NCI-H1105 (cell line): ENCODE results near the gene ZNF20.
"Not testable (repeated sequence)": the region's sequence is repeated elsewhere in the genome, so short reads cannot be mapped to it uniquely, and the experiment has no call there.

Source experiments
- DNase-seq: peaks from one replicate; lab custom pipeline; 2025; lab: John Stamatoyannopoulos, UW

The ZNF20 gene

DNA sequence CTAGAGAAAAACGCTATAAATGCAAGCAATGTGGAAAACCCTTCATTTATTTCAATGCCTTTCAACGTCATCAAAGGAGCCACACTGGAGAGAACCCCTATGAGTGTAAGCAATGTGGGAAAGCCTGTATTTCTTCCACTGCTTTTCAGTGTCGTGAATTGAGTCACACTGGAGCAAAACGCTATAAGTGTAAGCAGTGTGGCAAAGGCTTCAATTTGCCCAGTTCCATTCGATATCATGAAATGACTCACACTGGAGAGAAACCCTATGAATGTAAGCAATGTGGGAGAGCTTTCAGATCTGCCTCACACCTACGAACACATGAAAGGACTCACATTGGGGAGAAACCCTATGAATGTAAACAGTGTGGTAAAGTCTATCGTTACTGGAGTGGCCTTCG is 27.4 kb downstream of the ZNF20 start:
- no peak for DNase-seq

DNA sequence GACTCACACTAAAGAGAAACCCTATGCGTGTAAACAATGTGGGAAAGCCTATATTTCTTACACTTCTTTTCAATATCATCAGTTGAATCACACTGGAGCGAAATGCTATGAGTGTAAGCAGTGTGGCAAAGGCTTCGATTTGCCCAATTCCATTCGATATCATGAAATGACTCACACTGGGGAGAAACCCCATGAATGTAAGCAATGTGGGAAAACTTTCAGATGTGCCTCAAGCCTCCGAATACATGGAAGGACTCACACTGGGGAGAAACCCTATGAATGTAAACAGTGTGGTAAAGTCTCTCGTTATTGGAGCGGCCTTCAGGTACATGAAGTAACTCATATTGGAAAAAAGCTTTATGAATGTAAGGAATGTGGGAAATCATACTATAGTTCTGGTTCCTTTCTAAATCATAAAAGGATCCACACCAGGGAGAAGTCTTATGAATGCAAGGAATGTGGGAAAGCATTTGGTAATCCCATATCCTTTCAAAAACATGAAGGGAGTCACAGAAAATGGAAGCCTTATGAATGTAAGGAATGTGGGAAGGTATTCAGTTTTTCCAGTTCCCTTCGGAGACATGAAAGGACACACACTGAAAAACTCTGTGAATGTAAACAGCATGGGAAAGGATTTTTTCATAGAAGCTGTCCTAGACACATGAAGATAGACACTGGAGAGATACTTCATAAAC is 28.1 kb downstream of the ZNF20 start:
- no peak for DNase-seq

DNA sequence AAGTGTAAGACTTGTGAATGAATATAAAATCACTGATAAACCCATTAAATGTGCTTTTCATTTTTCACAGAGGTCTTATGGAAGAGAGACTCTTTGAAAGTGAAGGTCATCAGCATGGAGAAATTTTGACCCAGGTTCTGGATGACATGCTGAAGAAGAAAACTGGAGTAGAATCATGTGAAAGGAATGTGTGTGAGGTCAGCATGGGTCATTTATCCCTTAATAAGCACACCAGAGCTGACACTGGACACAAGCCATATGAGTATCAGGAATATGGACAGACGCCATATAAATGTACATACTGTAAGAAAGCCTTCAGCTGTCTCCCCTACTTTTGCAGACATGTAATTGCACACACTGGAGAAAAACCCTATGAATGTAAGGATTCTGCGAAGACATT is 29.0 kb downstream of the ZNF20 start:
- no peak for DNase-seq

DNA sequence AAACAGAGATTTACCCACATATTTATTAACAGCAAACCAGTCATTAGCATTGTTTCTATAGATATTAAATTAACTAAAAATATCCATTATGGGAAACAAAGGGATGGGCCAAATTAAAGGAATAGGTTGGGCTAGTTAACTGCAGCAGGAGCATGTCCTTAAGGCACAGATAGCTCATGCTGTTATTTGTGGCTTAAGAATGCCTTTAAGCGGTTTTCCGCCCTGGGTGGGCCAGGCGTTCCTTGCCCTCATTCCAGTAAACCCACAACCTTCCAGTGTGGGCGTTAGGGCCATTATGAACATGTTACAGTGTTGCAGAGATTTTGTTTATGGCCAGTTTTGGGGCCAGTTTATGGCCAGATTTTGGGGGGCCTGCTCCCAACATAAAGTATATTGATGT is 36.2 kb downstream of the ZNF20 start:
- DNase-seq: not testable (repeated sequence)

DNA sequence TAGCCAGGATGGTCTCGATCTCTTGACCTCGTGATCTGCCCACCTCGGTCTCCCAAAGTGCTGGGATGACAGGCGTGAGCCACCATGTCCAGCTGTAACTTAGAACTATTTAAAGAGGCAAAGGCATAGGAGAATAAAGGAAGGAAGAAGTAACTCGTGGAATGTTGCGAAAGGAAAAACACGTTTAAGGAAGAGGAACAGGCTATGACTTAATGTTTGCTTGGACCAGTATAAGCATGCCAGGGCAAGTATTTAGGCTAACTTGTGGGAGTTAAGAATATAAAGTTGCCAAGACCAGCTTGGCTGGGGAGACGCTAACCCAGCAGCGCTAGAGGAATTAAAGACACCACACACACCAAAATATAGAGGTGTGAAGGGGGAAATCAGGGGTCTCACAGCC is 42.1 kb downstream of the ZNF20 start:
- no peak for DNase-seq

DNA sequence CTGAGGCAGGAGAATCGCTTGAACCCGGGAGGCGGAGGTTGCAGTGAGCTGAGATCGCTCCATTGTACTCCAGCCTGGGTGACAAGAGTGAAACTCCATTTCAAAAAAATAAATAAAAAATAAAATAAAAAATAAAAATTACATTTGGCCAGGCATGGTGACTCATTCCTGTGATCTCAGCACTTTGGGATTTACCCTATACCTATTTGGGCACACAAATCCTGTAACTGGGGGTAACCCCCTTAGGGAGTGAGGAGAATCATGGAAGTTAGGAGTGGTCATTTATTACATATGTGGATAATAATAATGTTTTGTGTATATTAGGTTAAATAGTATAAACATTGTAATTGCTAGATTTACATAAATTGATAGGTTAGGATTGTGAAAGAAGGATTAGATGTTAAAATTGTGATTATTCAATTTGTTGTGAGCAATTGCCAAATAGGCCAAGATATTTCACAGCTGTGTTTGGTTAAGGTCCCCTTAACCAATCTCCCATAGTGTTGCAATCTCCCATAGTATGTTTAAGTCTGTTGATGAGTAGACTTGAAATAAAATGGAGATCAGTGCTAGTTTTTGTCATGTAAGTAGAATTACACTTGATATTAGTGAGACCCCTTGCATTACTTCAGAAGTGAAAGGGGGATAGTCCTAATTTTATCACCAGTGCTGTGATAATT is 44.9 kb downstream of the ZNF20 start:
- no peak for DNase-seq

DNA sequence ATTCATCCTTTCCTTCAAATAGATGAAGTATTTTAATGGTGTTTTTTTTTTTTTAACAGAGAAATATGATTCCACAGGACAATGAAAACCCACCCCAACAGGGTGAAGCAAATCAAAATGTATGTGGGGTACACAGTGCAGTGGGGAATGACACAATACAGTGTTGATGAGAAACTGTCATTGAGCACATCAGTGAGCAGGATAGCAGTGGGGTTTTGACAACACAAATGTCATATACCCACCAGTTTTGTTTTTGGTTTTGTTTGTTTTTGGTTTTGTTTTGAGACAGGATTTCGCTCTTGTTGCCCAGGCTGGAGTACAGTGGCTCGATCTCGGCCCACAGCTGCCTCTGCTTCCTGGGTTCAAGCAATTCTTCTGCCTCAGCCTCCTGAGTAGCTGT is 46.4 kb downstream of the ZNF20 start:
- no peak for DNase-seq

DNA sequence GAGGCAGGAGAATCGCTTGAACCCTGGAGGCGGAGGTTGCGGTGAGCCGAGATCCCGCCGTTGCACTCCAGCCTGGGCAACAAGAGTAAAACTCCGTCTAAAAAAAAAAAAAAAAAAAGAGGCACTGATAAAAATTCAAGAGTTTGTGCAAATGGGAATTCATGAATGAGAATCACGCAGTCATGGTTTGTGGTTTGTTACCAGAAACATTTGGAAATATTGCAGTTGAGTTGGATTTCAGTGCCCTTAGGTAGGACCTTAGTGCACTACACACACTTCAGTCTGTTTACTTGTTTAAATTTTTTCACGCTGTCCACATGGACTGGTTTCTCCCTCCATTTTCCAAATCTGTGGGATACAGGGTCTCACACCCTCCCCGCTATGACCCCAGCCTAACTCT is 47.2 kb downstream of the ZNF20 start:
- DNase-seq: no peak

DNA sequence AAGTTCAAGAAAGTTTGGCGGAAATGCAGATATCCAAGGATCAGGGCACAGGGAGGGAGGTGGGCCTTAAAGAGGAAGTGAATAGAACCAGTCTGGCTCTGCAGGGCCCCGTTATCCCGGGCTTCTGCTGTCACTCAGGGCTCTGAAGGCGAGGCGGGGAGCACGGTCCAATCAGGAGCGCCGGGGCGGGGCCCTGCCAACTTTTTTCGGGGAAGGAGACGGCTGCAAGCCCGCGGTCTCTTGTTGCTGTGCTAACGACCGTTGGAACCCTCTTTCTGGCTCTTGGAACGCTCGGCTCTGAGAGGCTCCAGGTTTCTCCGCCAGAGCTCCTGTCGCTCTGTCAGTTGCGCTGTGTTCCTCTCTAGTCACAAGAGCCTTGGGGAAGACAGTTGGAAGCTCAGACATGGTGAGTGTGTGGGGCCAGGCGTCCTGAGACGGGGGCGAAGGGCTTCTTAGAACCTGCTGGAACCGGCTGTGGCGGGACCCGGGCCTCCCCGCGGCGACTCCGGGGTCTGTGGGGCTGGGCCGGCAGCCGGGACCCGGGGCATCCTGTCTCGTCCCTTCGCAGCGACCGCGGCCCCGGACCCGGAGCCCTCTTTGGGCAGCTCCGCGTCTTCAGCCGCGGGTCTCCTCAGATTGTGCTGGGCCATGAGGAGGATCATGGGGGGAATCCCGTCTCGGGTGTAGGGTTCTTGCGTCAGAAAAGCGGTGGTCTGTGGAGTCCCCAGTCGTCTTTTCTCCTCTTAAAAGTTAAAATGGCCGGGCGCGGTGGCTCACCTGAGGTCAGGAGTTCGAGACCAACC is 47.9 kb downstream of the ZNF20 start:
- DNase-seq: no peak

DNA sequence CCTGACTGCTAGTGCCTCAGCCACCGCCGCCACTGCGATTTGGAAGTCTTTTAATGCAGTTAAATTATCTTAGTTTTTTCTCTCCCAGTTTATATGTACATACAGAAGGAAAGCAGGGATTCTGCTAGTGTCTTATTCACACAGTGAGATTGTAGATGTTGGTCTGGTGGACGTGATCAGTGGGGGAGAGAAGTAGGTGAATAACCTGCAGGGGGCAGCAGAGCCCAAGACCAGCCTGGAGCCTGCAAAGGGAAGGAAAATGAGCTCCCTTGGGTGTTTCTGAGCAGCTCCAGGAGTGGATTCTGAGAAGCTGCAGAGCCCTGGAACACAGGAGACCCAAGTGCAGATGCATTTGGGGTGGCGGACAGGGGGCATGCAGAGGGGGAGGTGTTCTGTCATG is 49.3 kb downstream of the ZNF20 start:
- peak; percentile 46 for DNase-seq

DNA sequence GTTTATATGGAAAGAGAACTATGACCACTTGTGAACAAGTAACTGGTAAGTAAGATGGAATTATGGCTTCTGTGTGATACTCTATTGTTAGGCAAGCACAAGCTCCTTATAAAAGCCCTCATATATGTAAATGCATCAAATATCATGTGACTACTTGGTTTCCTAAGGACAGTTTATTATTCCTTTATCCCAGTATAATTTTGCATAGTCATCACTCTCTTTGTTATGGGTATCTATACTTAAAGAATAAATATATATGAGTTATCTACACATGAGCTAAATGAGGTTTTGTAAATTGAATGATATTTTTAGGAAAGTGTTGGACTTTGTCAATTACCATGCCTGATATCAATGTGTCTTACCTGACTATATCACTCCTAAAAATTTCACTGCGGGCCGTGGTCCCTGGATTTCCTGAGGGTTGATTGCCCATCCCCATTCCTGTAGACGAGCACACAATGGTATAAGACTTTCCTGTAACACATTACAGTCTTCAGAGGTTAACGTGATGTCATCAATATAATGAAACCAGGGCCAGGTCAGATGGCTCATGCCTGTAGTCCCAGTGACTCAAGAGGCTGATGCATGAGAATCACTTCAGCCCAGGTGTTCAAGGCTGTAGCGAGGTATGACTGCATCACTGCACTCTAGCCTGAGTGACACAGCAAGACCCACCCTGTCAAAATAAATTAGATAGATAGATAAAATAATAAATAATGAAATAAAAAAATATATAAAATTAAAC is 54.9 kb downstream of the ZNF20 start:
- no peak for DNase-seq

DNA sequence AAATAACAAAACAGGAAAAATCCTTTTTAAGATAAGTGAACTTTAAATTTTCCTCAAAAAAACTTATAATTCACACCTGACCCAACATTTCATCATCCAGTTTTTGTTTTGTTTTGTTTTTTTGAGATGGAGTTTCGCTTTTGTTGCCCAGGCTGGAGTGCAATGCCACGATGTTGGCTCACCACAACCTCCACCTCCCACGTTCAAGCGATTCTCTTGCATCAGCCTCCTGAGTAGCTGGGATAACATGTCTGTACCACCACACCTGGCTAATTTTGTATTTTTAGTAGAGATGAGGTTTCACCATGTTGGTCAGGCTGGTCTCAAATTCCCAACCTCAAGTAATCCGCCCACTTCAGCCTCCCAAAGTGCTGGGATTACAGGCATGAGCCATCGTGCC is 56.8 kb downstream of the ZNF20 start:
- DNase-seq: not testable (repeated sequence)
